ENCODE results near the gene GPR65. TPM values are rescaled to one million over a fixed set of nuclear protein-coding genes. Genes with fewer than 3 reads are reported as not detected.

Gene GPR65
- polyA plus RNA-seq, 1 donor from 2014 or later, result 12.1 TPM

DNA sequence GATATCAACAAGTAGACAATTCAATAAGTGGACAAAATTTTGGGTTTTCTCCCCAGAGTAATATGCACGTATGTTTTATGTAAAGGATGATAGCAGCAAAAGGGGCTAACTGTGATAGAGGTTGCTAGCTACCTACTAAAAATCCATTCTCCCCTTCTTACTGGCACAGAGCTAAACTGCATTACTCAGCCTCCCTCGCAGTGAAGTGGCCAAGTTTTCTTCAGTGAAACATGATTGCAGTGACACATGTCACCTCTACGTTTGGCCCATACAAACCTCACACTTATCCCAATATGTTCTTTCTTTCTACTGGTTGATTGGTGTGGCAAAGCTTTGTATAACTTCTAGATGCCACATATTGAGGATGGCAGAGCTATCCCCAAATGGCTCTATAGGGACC, 34.3 kb downstream of the GPR65 start:
- Mint-ChIP-seq H3K27me3 (peaks cover 2% of the 10 kb centered on the region), H3K9me3 (no peaks in the 10 kb centered on the region), H3K4me3 (no peak overlapping the region), H3K4me1 (no peaks in the 10 kb centered on the region), H3K36me3 (no peaks in the 10 kb centered on the region), H3K27ac (no peak overlapping the region)

DNA sequence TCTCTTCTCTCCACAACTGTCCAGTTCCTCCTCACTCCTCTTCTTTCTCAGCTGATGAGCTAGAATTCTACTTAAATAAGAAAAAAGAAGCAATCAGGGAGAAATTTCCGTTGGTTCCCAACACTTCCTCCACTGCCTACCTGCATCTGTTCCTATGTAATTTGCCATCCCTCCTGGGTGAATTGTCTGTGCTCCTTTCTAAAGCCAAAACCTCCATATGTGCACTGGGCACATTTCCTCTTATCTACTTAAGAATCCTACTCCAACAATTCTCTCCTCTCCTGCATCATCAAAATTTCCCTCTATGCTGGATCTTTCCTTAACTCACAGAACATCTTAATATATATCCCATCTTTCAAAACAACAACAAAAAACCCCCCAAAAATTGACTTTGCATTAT, 35.2 kb downstream of the GPR65 start:
- Mint-ChIP-seq H3K27me3 (peaks cover 2% of the 10 kb centered on the region), H3K27ac (no peak overlapping the region), H3K36me3 (no peaks in the 10 kb centered on the region), H3K4me3 (no peak overlapping the region), H3K4me1 (no peaks in the 10 kb centered on the region), H3K9me3 (no peaks in the 10 kb centered on the region)

DNA sequence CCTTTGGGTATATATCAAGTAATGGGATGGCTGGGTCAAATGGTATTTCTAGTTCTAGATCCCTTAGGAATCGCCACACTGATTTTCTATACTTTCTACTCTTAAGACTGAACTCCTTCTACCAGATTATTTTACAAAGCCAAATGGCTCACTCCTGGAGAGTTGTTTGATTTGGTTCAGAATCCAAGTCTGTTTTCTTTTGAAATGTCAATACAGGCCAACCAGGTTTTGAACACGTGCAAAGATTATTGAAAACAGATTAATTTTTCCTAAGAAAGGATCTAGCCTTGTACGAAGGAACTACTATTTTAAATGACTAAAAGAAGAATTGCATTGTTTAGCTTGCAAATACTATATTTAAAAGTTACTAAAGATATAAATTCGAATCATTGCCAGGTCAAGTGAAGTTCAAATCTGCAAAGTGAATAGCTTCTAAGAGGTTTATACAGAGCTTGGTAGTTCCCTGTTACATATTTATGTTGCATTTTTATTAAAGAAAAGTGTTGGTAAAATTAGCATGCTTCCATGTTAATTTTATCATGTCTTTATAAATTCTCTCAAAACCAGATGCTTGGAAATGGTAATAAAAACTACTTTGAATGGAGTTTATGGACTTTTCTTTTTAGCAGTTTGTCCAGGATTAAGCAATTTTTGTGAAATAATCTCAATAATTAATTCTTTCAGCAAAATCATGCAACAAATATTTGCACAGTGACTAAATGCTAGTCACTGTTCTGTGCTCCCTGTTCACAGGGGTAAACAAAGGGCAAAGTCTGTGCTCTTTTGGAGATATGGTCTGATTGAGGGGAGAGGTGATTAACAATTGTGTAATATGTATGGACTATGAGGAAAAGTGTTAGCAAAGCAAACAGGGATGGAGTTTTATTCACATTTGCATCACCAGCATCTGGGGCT, 38.9 kb downstream of the GPR65 start:
- no peaks in the 10 kb centered on the region for H3K36me3 Mint-ChIP-seq
- no peak overlapping the region for H3K27ac Mint-ChIP-seq
- H3K27me3 Mint-ChIP-seq, result peaks cover 2% of the 10 kb centered on the region
- no peaks in the 10 kb centered on the region for H3K4me1 Mint-ChIP-seq
- no peak overlapping the region for H3K4me3 Mint-ChIP-seq
- peaks cover 0 to 1% (median 0%) of the 10 kb centered on the region in 3 donors for H3K9me3 Mint-ChIP-seq

DNA sequence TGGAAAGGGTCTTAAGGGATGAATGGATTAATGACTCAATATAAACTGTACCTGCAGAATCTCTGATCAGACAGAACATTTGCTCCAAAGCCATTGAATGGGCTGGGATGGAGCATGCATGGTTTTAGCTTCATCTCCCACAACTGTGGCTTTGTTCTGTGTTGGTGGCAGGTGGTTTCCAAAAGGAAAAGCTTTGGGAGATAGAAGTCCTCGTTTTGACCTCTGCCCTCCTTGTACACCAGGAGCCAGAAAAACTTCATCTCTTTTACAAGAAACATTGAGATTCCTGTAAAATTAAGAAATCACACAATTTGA, 39.5 kb downstream of the GPR65 start:
- Mint-ChIP-seq H3K36me3 (no peaks in the 10 kb centered on the region), H3K27ac (no peak overlapping the region), H3K27me3 (peaks cover 2% of the 10 kb centered on the region), H3K4me1 (no peaks in the 10 kb centered on the region), H3K4me3 (no peak overlapping the region), H3K9me3 (peaks cover 0 to 1% (median 0%) of the 10 kb centered on the region in 3 donors)

DNA sequence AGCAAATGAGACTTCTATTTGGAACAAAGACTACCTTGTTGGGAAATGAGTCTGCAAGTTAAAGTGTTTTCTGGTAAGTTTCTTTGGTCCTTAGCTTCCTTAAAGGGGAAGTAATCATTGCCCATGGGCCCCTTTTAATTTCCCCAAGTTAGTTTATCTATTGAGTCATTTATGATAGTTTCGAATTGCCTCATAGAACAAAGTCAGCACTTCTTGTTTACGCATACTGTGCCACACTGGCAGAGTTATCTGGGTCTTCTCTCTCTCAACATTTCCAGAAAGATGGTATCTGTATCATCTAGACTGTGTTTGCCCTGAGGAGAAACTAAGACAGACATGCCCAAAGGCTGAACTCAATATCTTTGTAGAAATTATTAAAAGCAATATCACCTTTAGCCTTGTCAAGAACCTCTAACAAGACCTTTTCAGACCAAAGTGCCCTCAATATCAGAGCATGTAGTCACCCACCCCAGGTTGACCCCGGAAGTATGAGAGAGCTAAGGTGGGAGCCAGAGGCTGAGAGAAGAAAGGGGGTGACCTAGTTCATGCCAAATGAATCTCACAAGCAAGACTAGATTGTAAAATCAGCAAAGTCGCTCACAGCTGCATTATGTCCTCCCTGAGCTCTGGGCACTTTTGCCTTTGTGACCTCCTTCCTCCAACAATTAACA, 40.0 kb downstream of the GPR65 start:
- Mint-ChIP-seq H3K27ac (no peak overlapping the region), H3K4me3 (no peak overlapping the region), H3K27me3 (peaks cover 2% of the 10 kb centered on the region)

DNA sequence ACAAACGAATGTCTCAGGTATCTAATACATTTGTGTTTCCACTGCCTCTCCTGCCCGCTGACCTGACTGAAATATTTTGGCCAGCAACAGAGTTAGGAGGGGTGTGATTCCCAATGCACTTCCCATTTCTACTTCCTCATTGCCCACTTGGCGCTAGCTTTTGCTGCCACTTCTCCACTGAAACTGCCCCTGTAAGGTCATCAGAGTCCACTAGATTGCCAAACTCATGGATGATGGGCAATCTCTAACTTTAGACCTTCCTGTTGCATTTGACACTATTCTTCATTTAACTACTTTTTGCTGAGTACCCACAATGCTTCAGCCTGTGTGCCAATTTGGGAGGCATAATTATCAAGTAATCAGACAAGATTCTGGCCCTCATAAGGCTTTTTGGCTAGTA, 40.8 kb downstream of the GPR65 start:
- Mint-ChIP-seq H3K9me3 (peaks cover 0 to 1% (median 0%) of the 10 kb centered on the region in 3 donors), H3K36me3 (no peaks in the 10 kb centered on the region), H3K4me3 (no peak overlapping the region), H3K4me1 (no peaks in the 10 kb centered on the region), H3K27ac (no peak overlapping the region), H3K27me3 (peaks cover 2% of the 10 kb centered on the region)

More for the DNA sequence above, 40.0 kb downstream of the GPR65 start:
- H3K4me1 Mint-ChIP-seq, result no peaks in the 10 kb centered on the region
- H3K36me3 Mint-ChIP-seq, result no peaks in the 10 kb centered on the region
- peaks cover 0 to 1% (median 0%) of the 10 kb centered on the region in 3 donors for H3K9me3 Mint-ChIP-seq

DNA sequence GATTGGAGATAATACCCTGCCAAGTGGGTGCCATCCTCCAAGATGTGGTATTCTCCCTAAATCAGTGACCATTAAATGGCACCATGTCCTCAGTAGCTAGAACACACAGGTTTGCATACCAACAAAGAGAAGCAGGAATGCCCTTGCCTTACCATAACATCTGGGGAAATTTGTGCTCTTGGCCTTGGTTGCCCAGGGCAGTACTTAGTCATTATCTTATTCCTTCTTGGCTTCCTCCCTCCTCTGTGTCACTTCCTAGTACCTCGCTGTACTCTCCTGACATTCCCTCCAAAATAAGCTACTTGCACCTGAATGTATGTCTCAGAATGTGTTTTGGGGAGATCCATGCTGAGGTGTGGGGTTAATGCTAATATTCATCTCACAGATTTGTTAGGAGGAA, 43.4 kb downstream of the GPR65 start:
- no peak overlapping the region for H3K4me3 Mint-ChIP-seq
- H3K36me3 Mint-ChIP-seq, result peaks cover 2% of the 10 kb centered on the region
- H3K9me3 Mint-ChIP-seq, result peaks cover 1 to 2% (median 2%) of the 10 kb centered on the region in 3 donors
- H3K27me3 Mint-ChIP-seq, result peaks cover 4% of the 10 kb centered on the region
- no peaks in the 10 kb centered on the region for H3K4me1 Mint-ChIP-seq
- no peak overlapping the region for H3K27ac Mint-ChIP-seq

DNA sequence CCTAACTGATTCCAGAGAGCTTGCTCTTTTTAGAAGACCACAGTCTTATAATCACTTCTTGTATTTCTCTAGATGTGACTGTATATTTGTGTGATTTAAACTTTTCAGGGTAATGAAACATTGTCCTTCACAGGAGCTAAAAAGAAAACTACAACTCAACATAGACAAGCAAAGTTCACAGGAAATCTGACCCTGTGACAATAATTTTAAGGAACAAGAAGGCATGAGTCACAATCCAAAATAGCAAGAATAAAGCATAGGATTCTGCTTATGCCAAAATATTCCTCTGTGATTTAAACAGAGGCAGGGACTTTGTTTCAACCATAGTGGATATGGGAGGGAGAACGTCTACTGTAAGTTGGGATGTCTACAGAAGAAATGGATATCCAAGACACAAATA, 44.3 kb downstream of the GPR65 start:
- Mint-ChIP-seq H3K27me3 (peaks cover 6% of the 10 kb centered on the region), H3K27ac (no peak overlapping the region), H3K4me1 (no peaks in the 10 kb centered on the region), H3K9me3 (peaks cover 3 to 4% (median 4%) of the 10 kb centered on the region in 3 donors), H3K4me3 (no peak overlapping the region), H3K36me3 (peaks cover 2% of the 10 kb centered on the region)

DNA sequence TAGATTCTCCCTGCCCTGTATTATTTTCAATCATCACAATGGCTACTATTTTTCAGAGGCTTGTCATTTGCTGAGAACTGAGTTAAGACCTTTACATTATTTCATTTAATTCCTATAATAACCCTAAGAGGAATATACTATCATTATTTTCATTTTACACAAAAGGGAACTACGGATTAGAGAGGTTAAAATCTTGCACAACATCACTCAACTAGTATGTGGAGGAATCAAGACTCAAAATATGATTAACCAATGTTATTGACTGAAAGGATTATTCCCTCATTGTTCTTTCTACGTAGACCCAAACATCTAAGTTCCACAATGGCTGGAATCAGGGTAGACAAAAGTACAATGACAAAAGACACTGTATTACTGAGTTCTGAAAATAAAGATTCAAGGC, 45.0 kb downstream of the GPR65 start:
- no peak overlapping the region for H3K4me3 Mint-ChIP-seq
- peaks cover 6% of the 10 kb centered on the region for H3K27me3 Mint-ChIP-seq
- peaks cover 2% of the 10 kb centered on the region for H3K36me3 Mint-ChIP-seq
- H3K27ac Mint-ChIP-seq, result no peak overlapping the region
- no peaks in the 10 kb centered on the region for H3K4me1 Mint-ChIP-seq
- peaks cover 3 to 4% (median 4%) of the 10 kb centered on the region in 3 donors for H3K9me3 Mint-ChIP-seq

DNA sequence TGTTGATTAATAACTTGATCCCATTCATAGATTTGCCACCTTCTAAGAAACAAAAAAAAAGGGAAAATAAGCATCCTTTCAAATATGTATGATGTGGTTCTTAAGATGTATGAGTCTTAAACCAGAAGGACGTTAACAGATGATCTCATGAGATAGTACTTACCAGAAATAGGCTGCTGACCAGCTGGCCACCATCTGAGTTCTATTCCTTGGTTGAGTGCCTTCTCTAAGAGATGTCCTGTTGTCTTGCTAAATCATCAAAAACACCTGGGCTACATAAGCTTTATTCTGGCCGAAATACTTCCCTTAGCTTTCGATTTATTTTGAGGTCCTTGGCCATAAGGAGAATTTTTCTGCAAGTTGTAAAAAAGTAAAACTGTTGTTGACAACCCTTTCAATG, 55.6 kb downstream of the GPR65 start:
- Mint-ChIP-seq H3K9me3 (peaks cover 0 to 3% (median 0%) of the 10 kb centered on the region in 3 donors), H3K4me3 (no peak overlapping the region), H3K36me3 (peaks cover 1% of the 10 kb centered on the region), H3K4me1 (no peaks in the 10 kb centered on the region), H3K27me3 (peaks cover 8% of the 10 kb centered on the region), H3K27ac (no peak overlapping the region)

DNA sequence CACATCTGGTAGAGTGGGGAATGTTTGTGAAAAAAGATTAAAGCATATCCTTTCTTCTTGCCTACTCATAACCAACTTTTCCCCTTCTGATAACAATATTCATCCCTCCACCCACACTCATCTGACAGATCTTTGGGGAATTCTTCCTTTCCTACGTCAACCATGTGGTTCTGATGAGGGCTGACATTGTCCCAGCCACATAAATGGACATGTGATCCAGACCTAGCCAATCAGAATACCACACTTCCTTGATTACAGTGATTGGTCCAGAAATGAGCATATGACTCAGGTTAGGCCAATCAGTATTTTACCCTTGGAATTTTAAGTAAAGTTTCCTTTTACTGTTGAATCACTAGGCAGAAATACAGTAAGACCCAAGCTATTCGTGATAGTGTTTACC, 58.9 kb downstream of the GPR65 start:
- Mint-ChIP-seq H3K4me1 (no peaks in the 10 kb centered on the region), H3K36me3 (no peaks in the 10 kb centered on the region), H3K9me3 (peaks cover 0 to 6% (median 3%) of the 10 kb centered on the region in 3 donors), H3K27me3 (peaks cover 4% of the 10 kb centered on the region), H3K4me3 (no peak overlapping the region), H3K27ac (no peak overlapping the region)

Other genes with a start within 250 kb of the GPR65 start
- 4.2 TPM for gene GALC, start 12.0 kb upstream of the GPR65 start, polyA plus RNA-seq